Hematopoietic multipotent progenitor cell treated with erythropoietin and hydrocortisone succinate and interleukin-3 and kit ligand, for 6 days (in vitro differentiated cells): ENCODE data around the gene NCMAP.
"Not testable (repeated sequence)": the region's sequence is repeated elsewhere in the genome, so short reads cannot be mapped to it uniquely, and the experiment has no call there.

Source experiments
- DNase-seq: peaks from one replicate; pipeline ENCODE4 v3.0.0-alpha.2; 2015

Gene NCMAP

GRCh38 chr1:24544239-24544638, 11.6 kb upstream of the NCMAP start:
- DNase-seq, result no peak

DNA sequence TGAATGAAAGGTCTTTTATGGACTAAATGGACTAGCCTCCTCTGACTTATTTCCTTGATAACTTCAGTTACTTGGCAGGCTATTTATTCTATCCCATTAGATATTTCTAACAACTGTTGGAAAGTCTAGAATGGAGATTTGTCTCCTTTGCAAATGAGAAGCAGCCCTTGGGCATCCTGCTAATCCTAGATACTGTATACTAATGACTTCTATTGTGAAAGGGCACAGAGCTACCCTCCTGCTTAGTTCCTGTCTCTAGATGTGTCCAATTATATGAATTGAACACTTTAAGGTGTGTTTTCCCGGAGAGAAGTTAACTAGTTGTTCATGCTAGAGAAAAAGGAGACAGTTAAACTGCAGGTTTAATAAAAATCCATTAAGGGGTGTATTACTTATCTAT, 10.2 kb upstream of the NCMAP start:
- DNase-seq, result no peak

DNA sequence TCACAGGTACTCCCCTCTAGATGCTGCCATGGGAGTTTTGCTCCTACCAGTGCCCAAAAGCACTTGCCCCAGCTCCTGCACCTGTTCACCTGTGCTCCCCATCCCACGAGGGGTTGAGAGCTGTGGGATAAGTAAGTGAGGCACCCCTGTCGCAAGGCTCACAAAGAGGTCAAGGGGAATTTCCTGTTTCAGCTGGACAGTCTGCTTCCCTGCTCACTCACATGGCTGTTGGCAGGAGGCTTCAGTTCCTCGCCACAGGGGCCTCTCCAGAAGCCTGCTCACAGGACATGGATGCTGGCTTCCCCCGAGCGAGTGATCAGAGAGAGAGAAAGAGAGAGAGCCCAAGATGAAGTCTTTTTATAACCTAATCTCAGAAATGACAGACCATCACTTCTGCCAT, 8.7 kb upstream of the NCMAP start:
- no peak for DNase-seq

DNA sequence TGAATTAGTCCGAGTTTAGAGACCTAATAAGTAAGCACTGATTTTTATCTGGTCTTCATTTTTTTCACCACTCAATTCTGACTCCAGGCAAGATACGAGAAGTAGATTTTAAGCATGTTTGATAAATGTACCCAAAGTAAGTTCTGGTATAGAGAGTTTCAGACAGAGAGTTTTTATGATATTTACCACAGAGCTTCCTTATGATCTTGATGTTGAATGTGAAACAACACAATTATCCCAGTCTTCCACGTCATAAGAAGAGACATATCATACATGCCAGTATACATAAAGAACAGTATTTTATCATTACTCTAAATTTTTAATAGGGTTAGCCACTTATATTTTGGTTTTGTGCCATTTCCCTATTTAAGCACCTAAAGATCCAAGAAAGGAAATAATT, 7.8 kb upstream of the NCMAP start:
- no peak for DNase-seq

- not testable (repeated sequence) for DNase-seq
Measured at GRCh38 chr1:24549210-24549609, 6.7 kb upstream of the NCMAP start.

GRCh38 chr1:24551290-24551959, 4.5 kb upstream of the NCMAP start:
- no peak for DNase-seq

GRCh38 chr1:24551960-24552571, 3.8 kb upstream of the NCMAP start:
- no peak for DNase-seq

GRCh38 chr1:24553931-24554330, 2.0 kb upstream of the NCMAP start:
- no peak for DNase-seq

DNA sequence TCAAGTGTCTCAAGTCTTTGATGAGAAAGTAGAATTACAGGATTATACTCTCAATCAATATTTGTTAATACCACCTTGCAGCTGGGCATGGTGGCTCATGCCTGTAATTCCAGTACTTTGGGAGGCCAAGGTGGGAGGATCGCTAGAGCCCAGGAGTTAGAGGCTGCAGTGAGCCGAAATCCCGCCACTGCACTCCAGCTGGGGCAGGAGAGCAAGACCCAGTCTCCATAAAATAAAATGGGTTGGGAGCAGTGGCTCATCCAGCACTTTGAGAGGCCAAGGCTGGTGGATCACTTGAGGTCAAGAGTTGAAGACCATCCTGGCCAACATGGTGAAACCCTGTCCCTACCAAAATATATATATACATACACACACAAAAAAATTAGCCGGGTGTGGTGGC, 1.2 kb upstream of the NCMAP start:
- DNase-seq, result no peak

- no peak for DNase-seq
Measured at GRCh38 chr1:24556414-24556795, 518 bp downstream of the NCMAP start.

DNA sequence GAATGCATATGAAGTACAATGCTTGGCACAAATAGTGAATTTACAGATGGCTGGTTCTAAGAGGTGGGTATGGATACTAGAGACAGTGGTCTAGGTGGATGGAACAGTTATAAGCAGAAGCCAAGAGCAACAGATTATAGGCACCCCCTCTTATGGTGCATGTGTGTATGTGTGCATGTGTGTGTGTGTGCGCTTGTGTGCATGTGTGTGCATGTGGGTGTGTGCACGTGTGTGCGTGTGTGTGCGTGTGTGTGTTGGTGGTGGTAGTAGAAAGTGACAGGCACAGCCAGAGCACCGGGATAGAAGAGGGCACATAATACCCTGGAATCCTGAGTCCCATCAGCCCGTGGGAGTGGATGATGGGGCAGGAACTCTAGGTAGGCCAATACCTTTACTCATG, 1.3 kb downstream of the NCMAP start:
- DNase-seq, result no peak

- DNase-seq, result no peak
Measured at GRCh38 chr1:24557711-24558131, 1.8 kb downstream of the NCMAP start.

- no peak for DNase-seq
Measured at GRCh38 chr1:24558455-24558854, 2.6 kb downstream of the NCMAP start.

DNA sequence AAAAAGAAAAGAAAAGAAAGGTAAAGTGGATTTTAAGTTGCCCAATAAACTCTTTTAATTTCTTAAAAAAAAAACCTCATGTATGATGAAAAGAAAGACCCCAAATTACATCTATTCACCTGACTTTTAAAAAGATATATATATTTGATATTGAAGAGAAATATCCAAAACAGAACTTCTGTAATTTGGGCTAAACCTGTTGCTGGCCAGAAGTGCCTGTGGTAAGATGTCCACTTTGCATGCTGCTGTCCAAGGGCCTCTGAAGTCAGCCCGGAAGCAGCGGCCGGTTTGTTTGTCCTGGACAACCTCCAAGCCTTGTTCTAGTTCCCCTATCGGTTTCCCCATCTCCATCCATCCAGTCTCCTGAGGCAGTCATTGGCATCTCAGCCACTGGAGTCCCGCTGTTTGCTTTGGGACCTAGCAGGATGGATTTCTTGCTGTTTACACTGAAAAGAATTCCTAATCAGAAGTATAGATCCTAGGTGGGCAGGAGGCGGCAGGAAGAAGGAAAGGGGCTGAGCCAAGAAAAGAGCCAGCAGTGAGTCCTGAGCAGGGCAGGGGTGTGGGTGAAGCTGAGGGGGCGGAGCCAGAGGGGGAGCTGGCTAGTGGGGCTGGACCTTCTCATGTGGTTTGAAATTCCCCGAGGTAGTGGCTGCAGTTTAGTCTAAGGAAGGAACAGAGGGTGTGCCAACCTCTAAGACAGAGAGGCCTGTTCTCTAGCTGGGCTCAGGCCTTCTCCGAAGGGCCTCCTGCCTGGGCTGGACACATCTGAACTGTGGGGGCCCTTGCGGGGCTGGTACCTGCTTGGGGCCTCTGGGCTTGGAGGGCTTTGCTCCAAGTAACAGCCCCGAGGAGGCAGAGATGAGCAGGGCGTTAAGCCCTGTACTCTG, 3.3 kb downstream of the NCMAP start:
- no peak for DNase-seq

DNA sequence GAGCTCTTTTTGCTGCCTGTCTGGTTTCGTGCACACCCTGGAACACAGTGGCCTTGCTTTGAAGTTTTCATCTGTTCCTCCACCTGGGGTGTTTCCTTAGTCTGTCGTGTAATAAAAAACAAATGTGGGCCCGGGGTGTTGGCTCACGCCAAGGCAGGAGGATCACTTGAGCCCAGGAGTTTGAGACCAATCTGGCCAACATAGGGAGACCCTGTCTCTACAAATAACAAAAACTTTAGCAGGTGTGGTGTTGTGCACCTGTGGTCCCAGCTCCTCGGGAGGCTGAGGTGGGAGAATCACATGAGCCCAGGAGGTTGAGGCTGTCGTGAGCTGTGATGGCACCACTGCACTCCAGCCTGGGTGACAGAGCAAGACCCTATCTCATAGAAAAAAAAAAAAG, 4.5 kb downstream of the NCMAP start:
- DNase-seq, result no peak

DNA sequence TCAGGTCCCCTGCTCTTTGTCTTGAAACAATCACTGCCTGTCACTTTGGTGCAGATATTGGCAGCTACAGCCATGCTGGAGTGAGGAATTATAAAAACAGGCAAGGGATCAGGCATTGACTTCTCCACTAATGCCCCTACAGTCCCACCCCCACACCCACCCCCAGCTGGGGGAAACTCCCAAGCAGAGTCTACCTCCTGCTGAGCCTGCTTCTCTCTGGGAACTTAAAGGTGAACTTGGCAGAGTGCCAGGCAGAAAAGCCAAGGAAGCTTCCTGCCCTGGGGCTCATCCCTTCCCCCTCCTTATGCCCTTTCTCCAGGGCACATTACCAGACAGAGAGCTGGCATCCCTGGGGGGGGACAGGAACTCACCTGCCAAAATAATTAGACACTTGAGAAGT, 6.7 kb downstream of the NCMAP start:
- DNase-seq, result no peak

- DNase-seq, result no peak
Measured at GRCh38 chr1:24564695-24565094, 8.8 kb downstream of the NCMAP start.

GRCh38 chr1:24566236-24566867, 10.5 kb downstream of the NCMAP start:
- no peak for DNase-seq

GRCh38 chr1:24567792-24568388, 12.0 kb downstream of the NCMAP start:
- no peak for DNase-seq

DNA sequence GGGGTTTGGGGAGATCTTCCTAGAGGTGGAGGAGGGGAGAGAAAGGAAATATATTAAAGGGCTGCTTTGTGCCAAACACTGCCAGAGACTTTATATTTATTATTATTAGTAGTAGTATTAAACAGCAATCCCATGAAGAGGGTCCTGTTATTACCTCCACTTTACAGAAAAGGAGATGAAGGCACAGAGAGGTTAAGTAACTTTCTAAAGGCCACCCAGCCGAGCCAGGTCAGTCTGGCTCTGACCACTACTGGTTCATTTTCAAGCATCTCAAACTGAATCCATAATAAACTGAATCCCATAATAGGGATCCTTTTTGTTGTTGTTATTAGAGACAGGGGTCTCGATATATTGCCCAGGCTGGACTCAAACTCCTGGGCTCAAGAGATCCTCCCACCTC, 12.6 kb downstream of the NCMAP start:
- no peak for DNase-seq

DNA sequence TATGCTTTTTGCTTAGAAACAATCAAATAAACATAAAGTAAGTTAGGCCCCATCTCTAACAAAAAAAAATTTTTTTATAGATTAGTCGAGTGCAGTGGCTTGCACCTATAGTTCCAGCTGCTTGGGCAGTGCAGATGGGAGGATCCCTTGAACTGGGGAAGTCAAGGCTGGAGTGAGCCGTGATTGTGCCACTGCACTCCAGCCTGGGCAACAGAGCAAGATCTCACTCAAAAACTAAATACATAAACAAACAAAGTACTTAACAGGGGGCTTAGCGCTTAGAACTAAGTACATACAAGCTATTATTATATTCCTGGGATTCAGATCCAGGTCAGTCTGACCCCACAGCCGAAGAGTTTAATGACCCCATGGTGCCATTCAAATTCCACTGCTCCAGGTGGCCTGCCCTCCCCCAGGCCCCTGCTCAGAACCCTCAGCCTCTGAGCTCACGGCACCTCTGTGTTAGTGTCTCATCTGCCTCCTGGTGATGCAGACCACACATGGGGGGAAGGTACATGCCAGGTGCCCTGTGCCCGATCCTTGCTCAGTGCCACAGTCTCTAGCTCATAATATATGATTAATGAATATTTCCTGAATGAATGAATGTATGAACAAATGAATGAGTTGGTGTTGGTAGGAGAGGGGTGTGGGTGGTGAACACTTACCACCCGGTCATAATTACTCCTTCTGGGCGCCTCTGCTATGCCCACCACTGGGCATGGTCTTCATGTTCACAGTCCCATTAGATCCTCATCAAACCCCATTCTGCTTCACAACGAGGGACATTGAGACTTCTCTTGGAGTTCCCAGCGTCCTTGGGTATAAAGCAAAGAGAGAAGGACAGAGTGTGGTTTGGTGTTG, 14.6 kb downstream of the NCMAP start:
- DNase-seq, result no peak

DNA sequence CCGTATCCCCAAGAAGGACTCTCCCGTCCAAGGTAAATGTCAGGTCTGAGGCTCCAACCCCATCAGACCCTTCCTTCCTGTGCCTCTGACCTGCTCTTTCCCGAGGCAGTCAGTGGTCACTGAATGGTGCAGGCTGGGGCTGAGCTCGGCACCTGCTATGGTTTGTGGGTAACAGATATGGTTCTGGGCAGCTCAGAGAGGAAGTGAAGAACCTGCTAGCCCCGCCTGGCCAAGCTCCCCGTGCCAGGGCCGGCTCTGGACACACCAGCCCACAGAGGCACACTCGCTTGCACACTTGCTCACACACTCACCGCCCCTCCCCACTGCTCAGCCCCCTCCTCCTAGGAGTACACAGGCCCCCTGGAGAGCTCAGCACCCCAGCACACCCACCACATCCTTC, 16.4 kb downstream of the NCMAP start:
- peak; percentile 19 for DNase-seq
